ENCODE measurements around the gene OLFM4.

The OLFM4 gene

DNA sequence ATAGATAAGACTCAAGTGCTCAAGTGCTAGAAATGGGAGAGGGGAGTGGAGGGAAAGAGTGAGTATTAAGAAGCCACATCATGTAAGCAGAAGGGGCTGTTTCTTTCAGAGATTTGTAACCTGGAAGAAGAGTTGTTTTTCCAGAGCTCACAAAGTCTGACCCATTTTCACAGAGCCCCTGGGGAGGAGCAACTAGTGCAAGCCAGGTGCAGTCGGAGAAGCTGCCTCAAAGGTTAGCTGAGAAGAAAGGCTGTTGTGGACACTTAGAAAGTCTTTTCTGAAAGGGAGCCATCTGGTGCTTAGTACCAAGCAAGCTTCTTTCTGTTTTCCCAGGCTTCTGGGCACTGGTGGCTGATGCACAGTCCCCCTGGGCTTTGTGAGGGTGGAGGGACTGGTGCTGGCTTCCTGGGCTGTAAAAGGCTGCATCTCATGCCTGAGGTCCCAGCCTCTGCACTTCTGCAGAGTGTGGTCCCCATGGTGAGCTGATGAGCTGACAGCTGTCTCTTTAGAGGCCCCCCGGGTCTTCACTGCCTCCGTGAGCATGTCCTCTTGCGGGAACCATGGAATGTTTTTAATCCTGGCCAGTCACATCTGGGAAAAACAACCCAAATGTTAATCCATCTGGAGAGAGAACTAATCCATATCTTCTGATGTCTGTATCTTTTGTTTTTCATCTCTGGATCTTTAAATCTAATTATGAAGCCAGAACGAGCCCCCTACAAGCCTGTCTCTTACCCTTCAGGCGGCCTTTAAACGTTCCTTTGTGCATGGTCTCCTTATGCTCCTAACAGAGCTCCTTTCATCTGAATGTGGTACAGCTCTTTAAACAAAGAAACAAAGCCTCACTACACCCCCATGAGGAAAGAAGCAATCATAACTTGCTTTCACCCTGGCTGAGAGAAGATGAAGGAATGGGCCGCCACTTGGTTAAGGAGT, 40.2 kb downstream of the OLFM4 start:
- DNase-seq, result peak; percentile 73

DNA sequence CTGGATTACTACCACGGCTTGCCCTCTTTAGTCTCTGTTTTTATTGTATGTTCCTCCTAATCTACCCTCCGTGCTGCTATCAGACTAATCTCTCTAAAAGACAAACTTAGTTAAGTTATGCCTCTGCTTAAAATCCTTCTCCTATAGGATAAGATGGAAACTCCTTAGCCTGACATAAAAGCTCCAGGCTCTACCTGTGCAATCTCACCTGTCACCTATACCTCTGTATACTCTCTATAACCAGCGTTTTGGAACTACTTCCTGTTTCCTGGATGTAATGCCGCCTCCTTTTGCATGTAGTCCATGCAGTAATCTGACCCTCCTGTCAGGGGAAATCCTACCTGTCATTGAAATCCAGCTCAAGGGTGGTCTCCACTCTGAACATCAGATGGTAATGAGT, 41.2 kb downstream of the OLFM4 start:
- no peak for DNase-seq

DNA sequence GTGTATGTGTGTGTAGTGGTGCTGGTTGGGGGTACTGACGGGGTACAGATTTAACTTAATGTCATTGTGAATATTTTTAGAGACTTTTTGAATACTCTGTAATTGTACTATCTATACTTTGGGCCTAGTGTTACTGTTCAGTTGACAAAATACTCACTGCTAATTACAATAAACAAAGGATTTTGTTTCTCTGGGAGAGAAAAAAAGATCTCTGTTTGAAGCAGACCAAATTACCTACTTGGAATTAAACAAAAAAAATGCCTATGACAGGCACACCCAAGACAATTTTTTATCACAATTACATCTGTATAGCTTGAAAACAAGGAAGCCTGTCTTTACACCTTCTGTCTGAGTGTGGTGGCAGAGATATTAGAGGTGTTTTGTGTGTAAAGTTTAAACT, 45.1 kb downstream of the OLFM4 start:
- no peak for DNase-seq

DNA sequence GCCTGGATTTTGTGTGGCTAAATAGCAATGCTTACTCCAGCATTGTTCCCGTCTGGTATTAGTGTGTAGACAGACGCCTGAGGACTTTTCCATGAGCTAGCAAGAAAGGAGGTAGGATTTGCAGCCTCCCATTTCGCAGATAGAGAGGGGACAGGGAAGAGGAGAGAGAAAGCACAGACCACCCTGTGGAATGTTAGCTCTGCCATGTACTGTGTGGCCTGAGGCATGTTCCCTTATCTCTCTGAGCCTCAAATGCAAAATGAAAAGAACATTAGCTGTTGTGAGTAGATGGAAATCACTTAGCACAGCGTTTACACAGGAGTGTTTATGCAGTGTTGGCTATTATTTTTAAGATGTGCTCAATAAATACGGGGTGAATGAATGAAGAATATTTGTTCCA, 45.5 kb downstream of the OLFM4 start:
- no peak for DNase-seq

DNA sequence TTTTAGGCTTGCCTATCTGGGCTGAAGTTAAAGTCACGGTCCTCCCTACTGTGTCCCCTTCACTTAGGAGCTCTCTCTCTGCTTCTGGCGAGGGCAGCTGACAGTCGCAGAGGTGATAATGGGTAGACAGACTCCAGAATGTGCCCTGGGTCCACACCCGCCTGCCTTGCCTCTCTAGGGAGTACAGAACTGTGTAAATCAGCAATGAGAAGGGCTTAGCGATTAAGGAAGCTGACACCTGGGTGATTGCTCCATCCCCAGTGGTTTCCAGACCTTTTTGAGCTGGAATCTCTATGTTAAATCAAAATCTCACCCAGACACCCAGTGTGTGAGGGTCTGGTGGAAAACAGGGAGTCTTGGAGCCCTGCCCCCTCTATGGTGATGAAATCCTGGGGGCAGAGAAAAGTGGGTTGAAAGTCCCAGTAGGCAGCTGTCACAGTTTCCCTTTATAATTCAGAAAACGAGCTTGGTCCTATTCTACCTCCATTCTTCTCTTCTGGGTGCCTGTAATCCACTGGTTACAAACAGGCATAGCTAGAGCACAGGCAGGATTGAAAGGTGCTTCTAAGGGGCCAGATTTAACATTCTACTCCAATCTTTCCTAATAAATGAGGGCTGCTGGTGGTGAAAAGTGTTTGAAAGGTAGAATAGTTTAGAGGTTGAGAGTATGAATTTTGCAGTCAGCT, 46.9 kb downstream of the OLFM4 start:
- no peak for DNase-seq

DNA sequence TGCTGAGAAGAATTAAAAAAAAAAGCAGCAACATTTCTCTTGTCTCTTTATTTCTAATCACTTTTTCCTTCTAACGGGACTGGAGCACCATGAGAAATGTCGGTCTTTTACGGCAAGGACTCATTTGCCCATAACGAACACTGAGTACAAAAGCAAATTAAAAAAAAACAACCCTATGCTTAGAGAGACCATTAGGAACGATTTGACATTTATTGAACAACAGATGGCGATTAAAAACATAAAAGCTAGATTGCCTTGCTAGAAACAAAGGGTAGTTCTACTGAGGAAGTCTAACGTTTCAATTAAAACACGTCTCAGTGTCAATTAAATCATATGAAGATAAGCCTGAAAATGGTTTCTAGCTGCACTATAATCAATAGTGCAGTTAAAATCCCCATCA, 51.1 kb downstream of the OLFM4 start:
- no peak for DNase-seq

DNA sequence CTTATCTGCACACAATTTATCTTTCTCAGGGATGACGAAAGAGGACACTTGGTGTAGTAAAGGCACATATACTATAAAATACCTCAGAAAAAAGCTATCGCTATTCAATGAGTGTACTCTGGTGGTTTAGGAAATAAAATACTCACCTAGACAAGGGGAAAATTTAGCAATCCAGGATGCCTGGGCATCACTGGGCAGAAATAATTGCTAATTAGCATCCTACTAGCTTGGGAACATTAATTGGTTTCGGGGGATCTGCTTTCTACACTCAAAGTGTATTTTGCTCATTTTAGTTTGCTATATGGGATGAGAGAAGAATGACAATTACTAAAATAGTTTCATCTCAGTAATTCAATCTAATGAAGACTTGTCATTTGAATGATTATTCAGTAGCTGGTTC, 60.3 kb downstream of the OLFM4 start:
- no peak for DNase-seq

DNA sequence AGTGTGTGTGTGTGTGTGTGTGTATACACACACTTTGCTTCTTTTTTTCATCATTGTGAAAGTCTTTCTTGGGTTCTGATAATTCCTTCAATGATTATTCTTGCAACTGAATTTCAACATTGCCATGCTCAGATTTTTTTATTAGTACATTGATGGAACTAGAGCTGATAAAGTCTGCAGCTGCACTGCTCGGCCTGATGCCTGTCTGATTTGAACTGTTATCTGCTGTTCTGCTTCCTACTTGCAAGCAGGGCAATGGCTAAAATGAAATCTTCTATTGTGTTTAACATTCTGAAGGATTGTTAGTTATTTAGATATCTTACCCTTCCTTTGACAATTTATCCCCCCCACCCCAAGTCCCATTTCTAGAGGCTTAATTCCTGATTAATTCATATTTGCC, 61.3 kb downstream of the OLFM4 start:
- DNase-seq, result no peak

DNA sequence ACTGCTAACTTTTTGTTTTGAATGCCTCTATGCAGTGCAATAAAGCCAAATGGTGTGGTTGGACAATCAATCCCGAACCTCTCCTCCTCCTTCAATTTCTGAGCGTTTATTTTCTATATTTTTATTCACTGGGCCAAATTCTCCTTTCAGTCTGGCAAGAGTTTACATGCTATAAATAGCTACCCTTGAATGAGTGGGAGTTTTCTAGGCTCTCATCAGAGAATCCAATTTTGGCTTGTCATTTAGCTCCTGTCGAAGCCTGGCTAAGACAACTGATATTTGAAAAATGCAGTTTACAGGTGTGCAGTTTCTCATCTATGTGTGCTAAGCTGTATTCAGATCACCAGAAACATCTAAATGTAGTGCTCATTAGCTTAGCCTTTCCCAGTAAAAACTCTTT, 61.8 kb downstream of the OLFM4 start:
- no peak for DNase-seq

DNA sequence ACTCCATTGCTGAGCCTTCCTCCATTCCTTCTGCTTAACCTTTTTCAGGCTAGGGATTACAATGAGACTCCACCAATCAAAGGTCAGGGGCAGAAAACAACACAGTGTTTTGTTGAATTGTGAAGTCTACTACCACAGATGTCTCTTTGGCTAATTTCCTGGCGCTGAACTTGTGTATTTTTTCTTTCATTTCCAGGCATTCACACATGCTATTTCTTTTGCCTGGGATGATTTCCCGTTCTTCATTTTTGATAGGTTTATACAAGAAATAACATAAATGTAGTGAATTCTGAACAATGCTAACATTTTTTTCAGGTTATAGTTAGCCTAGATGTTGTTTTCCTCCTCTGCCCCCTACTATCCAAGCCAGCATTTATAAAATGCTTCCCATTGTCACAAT, 64.3 kb downstream of the OLFM4 start:
- DNase-seq, result no peak

DNA sequence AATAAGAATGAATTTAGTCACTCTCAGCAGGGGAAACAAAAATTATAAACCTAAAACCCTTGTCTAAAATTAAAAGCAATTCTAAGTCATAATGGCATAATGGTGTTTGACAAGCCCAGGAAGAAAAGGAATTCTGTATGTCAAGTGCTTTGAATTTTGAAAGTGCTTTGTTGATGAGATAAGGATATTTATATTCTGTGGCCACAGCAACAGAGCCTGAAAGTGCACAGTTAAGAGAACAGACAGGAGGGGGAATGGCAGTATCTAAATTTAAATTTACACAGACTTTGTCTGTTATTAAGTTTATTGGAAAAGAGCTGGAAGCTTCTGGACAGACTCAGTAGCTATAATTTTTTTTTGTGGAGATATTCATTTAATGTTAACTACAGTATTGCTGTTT, 69.8 kb downstream of the OLFM4 start:
- peak; percentile 9 for DNase-seq

DNA sequence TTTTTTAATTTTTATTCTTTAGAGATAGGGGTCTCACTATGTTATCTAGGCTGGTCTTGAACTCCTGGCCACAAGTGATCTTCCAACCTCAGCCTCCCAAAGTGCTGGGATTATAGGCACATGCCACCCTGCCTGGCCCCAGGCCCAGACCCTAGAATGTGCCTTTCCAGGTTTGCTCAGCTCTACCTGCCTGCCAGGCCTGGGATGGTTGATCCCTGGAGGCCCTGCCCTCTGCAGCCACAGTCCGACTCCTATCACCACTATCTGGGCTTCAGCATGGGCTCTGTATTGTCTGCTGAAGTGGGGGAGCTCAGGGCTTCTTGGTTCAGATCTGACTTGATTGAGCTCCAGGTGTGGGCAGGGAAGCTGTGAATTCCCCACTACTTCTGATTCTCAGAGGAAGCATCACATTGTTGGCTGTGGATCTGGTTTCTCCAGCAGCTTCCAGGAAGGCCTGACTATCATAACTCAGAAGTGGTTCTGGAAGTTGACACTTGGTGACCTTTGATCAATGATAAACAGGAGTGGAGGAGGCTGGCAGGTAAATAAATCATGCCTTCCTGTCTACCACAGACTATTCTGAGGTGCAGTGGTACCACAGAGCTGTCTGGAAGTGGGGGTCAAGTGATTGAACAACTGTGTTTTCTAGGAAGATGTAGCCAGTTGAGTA, 71.9 kb downstream of the OLFM4 start:
- DNase-seq, result no peak

Measured in NCI-H146 (cell line).